ENCODE data around the gene CRYGS. TPM values are rescaled to one million over a fixed set of nuclear protein-coding genes. Genes with fewer than 3 reads are reported as not detected.

CRYGS gene
- total RNA-seq, 1 donor from 2014 or later, result 3.9 TPM

- no peaks in the 10 kb centered on the region for H3K27me3 Mint-ChIP-seq
- no peak overlapping the region for H3K4me3 Mint-ChIP-seq (ENCODE audit: low read depth)
- no peak for DNase-seq (ENCODE audit: low spot score, unreplicated experiment)
- H3K36me3 Mint-ChIP-seq (ENCODE audit: insufficient read depth), result peaks cover 12% of the 10 kb centered on the region
- TF ChIP-seq CTCF (IDR thresholded peaks at IDR 0.05; ENCODE audit: unreplicated experiment), result no peak
- no peak overlapping the region for H3K27ac Mint-ChIP-seq
- H3K4me1 Mint-ChIP-seq (ENCODE audit: low read depth), result no peaks in the 10 kb centered on the region
- H3K9me3 Mint-ChIP-seq (ENCODE audit: low read depth), result no peaks in the 10 kb centered on the region
Observed at GRCh38 chr3:186552408-186553031, 8.3 kb upstream of the CRYGS start.

GRCh38 chr3:186551387-186551786 is 7.2 kb upstream of the CRYGS start:
- DNase-seq (ENCODE audit: low spot score, unreplicated experiment), result no peak
- TF ChIP-seq CTCF (IDR thresholded peaks at IDR 0.05; ENCODE audit: unreplicated experiment), result no peak

DNA sequence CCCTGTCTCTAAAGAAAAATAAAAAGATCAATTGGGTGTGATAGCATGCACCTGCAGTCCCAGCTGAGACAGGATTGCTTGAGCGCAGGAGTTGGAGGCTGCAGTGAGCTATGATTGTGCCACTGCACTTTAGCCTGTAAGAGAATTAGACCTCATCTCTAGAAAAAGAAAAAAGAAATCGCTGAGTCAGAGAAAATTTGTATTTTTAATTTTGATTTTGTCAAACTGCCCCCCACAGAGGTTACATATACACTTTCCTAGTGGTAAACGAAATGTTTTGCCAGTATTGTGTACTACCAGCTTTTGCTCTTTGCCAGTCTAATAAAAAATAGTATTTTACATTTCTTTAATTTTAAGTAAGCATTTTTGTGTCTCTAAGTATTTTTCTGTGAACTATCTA is 5.3 kb upstream of the CRYGS start:
- DNase-seq (ENCODE audit: low spot score, unreplicated experiment), result no peak
- Mint-ChIP-seq H3K27ac (no peak overlapping the region), H3K9me3 (ENCODE audit: low read depth) (no peaks in the 10 kb centered on the region), H3K4me1 (ENCODE audit: low read depth) (no peaks in the 10 kb centered on the region), H3K27me3 (no peaks in the 10 kb centered on the region), H3K36me3 (ENCODE audit: insufficient read depth) (peaks cover 8% of the 10 kb centered on the region), H3K4me3 (ENCODE audit: low read depth) (no peak overlapping the region)
- TF ChIP-seq CTCF (IDR thresholded peaks at IDR 0.05; ENCODE audit: unreplicated experiment), result no peak

More at GRCh38 chr3:186551387-186551786, 7.2 kb upstream of the CRYGS start:
- Mint-ChIP-seq H3K4me1 (ENCODE audit: low read depth) (no peaks in the 10 kb centered on the region), H3K36me3 (ENCODE audit: insufficient read depth) (peaks cover 9% of the 10 kb centered on the region), H3K9me3 (ENCODE audit: low read depth) (no peaks in the 10 kb centered on the region), H3K27ac (no peak overlapping the region), H3K27me3 (no peaks in the 10 kb centered on the region), H3K4me3 (ENCODE audit: low read depth) (no peak overlapping the region)

- no peak overlapping the region for H3K4me3 Mint-ChIP-seq (ENCODE audit: low read depth)
- no peak overlapping the region for H3K27ac Mint-ChIP-seq
- H3K9me3 Mint-ChIP-seq (ENCODE audit: low read depth), result no peaks in the 10 kb centered on the region
- no peak for DNase-seq (ENCODE audit: low spot score, unreplicated experiment)
- H3K36me3 Mint-ChIP-seq (ENCODE audit: insufficient read depth), result no peaks in the 10 kb centered on the region
- H3K27me3 Mint-ChIP-seq, result no peaks in the 10 kb centered on the region
- TF ChIP-seq CTCF (IDR thresholded peaks at IDR 0.05; ENCODE audit: unreplicated experiment), result no peak
- H3K4me1 Mint-ChIP-seq (ENCODE audit: low read depth), result peaks cover 1% of the 10 kb centered on the region
Observed at GRCh38 chr3:186540835-186541226, 3.3 kb downstream of the CRYGS start.

DNA sequence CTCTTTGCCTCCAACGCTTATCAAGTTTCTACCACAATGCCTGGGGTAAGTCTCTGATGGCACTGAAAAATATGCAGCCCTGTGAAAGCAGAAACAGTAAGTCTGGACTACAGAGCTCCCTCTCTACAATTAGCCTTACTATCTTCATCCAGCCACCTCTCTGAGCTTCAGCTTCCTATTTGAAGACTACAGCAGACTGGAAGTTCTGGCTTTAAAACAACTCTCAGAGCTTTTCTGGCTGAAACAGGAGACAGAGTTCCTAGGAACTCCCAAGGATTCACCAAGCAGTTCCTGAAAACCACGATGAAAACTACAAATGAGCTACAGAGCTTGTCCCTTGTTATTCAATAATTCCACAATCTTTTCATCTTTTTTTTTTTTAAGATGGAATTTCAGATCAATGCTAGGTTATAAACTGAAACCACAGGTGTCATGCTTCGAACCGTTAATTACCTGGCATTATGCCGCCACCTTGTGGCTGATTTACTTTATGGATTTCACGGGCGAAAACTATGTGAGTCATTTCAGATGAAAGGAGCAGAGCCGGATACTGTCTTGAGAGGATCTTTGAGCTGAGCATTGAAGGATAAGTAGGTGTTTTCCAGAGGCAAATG is 3.9 kb downstream of the CRYGS start:
- TF ChIP-seq CTCF (IDR thresholded peaks at IDR 0.05; ENCODE audit: unreplicated experiment), result peak; percentile 84
- no peaks in the 10 kb centered on the region for H3K36me3 Mint-ChIP-seq (ENCODE audit: insufficient read depth)
- no peak overlapping the region for H3K27ac Mint-ChIP-seq
- H3K4me1 Mint-ChIP-seq (ENCODE audit: low read depth), result peaks cover 1% of the 10 kb centered on the region
- H3K4me3 Mint-ChIP-seq (ENCODE audit: low read depth), result no peak overlapping the region
- H3K27me3 Mint-ChIP-seq, result no peaks in the 10 kb centered on the region
- H3K9me3 Mint-ChIP-seq (ENCODE audit: low read depth), result no peaks in the 10 kb centered on the region
- peak; percentile 70 for DNase-seq (ENCODE audit: low spot score, unreplicated experiment)
